Spleen (tissue), 7 donors: Measurements from ENCODE around the gene INPP4B.

Experiments
- CTCF ChIP-seq, 11 experiments: fragments of 200-600 bp in 7 of 11; fragments of 450-650 bp in 4 of 11; sonication (generic) in 4 of 11; IDR thresholded peaks in 8 of 11; conservative IDR thresholded peaks in 3 of 11; 1 replicate in 7 of 11; 2 replicates in 4 of 11; pipeline versions ENCODE4 v1.4.0 to v1.8.0; 2016 to 2021; ENCODE audit warnings: antibody characterized with exemption in 11 of 11, inconsistent platforms in 4 of 11, mild to moderate bottlenecking in 1 of 11
- POLR2A ChIP-seq, 3 donors: fragments of 450-650 bp; IDR thresholded peaks; one replicate each; pipeline ENCODE4 v1.5.1; 2017; ENCODE audit warnings: antibody characterized with exemption in 3 of 3, mild to moderate bottlenecking in 1 of 3
- POLR2AphosphoS5 ChIP-seq, 3 donors: sonication (generic); formaldehyde crosslinking; IDR thresholded peaks; one replicate each; pipeline ENCODE4 v1.5.1; 2017; ENCODE audit warnings: antibody characterized with exemption in 3 of 3
- donor health status: DM: no; HTN: no; CAD: no; lungs with moderate emphysema.
- donor health status: DM: no; HTN: no; CAD: no.
- donor health status: DM: no; HTN: no; CAD: no.

- TF ChIP-seq CTCF (IDR thresholded peaks at IDR 0.05 in 8 of 11, conservative IDR thresholded peaks at IDR 0.05 in 3 of 11) (no peak), POLR2A (IDR thresholded peaks at IDR 0.05) (no peak), POLR2AphosphoS5 (IDR thresholded peaks at IDR 0.05) (no peak)
These were observed 676.9 kb downstream of the INPP4B start for GRCh38 chr4:142169216-142169615.
